Endothelial cell of umbilical vein (primary cell): Measurements from ENCODE around the gene CREB3L2. TPM values are rescaled to one million over a fixed set of nuclear protein-coding genes. Genes with fewer than 3 reads are reported as not detected.

ENCODE experiments used
- BruUV-seq: library from RNA; stranded (reverse); fragments of 400-500 nt; replicated peaks from 2 replicates; lab custom pipeline; 2021; lab: Mats Ljungman, UMichigan
- CTCF ChIA-PET: fragments of 300-600, 350-600 bp; sonication (Branson Sonifier 250); formaldehyde crosslinking; loops from one replicate; lab custom pipeline; 2021; ENCODE audit warnings: antibody characterized with exemption, inconsistent platforms; lab: Charles Lee
- POLR2A ChIA-PET: fragments of 300-600, 350-600 bp; sonication (Branson Sonifier 250); formaldehyde crosslinking; loops from one replicate; lab custom pipeline; 2021; ENCODE audit warnings: antibody characterized with exemption, inconsistent platforms; lab: Charles Lee
- DNase-seq: peaks from one replicate; pipeline ENCODE4 v3.0.0-alpha.2; 2011; ENCODE audit warnings: low read depth, low spot score
- FAIRE-seq: peaks from 2 replicates; lab custom pipeline; 2011; peaks lifted over from hg19 to GRCh38; lab: Jason Lieb, UNC
- H2AFZ ChIP-seq: 2 replicates; pipeline ENCODE4 v1.6.0; 2012; ENCODE audit warnings: low read depth, low read length, control low read depth, inconsistent platforms
- H3K27ac ChIP-seq: 2 replicates; pipeline ENCODE4 v1.5.1; 2011; ENCODE audit warnings: low read depth, mild to moderate bottlenecking, control low read depth, low read length, moderate library complexity; ENCODE audit not compliant: insufficient read depth
- H3K27me3 ChIP-seq, 2 experiments: 2 replicates each; pipeline versions ENCODE4 v1.6.0 to v1.6.1; 2011; ENCODE audit warnings: low read length in 2 of 2, mixed read lengths in 1 of 2; ENCODE audit not compliant: control insufficient read depth in 2 of 2, insufficient read depth in 2 of 2
- H3K36me3 ChIP-seq, 2 experiments: 2 replicates in 1 of 2; 3 replicates in 1 of 2; pipeline ENCODE4 v1.5.1; 2011; ENCODE audit warnings: low read length in 2 of 2, mild to moderate bottlenecking in 1 of 2, moderate library complexity in 1 of 2; ENCODE audit not compliant: control insufficient read depth in 2 of 2, insufficient read depth in 2 of 2; ENCODE audit errors: extremely low read depth in 1 of 2
- H3K4me1 ChIP-seq: 3 replicates; pipeline ENCODE4 v1.5.1; 2011; ENCODE audit warnings: mild to moderate bottlenecking, low read length; ENCODE audit not compliant: control insufficient read depth, insufficient read depth; ENCODE audit errors: extremely low read depth
- H3K4me2 ChIP-seq: 2 replicates; pipeline ENCODE4 v1.6.1; 2011; ENCODE audit warnings: low read length, control low read depth, mixed read lengths; ENCODE audit not compliant: insufficient read depth
- H3K4me3 ChIP-seq, 3 experiments: fragments of 200-600 bp in 1 of 3; sonication (generic), shearing (Covaris generic) in 1 of 3; replicated peaks in 1 of 3; 2 replicates each; pipeline ENCODE4 v1.5.1; 2011 to 2016; ENCODE audit warnings: control low read depth in 3 of 3, low read length in 3 of 3, mild to moderate bottlenecking in 2 of 3, inconsistent platforms in 1 of 3, low read depth in 1 of 3, moderate library complexity in 1 of 3; ENCODE audit not compliant: insufficient read depth in 1 of 3
- H3K79me2 ChIP-seq: 2 replicates; pipeline ENCODE4 v1.6.0; 2012; ENCODE audit warnings: low read length, inconsistent platforms; ENCODE audit not compliant: control insufficient read depth, insufficient read depth
- H3K9ac ChIP-seq: replicated peaks from 2 replicates; pipeline ENCODE3; 2011; ENCODE audit warnings: low read length, control low read depth; ENCODE audit not compliant: insufficient read depth; ENCODE audit errors: extremely low read depth
- H3K9me1 ChIP-seq: replicated peaks from 3 replicates; pipeline ENCODE4 v1.6.0; 2011; ENCODE audit warnings: mild to moderate bottlenecking, low read length; ENCODE audit not compliant: control insufficient read depth, insufficient read depth; ENCODE audit errors: extremely low read depth
- H3K9me3 ChIP-seq: replicated peaks from 2 replicates; pipeline ENCODE4 v1.5.1; 2012; ENCODE audit warnings: low read length, inconsistent platforms; ENCODE audit not compliant: control insufficient read depth, insufficient read depth
- H4K20me1 ChIP-seq: replicated peaks from 2 replicates; pipeline ENCODE3; 2011; ENCODE audit warnings: mild to moderate bottlenecking, low read length; ENCODE audit not compliant: control insufficient read depth, insufficient read depth; ENCODE audit errors: extremely low read depth
- CTCF ChIP-seq, 2 donors: IDR thresholded peaks; 1 replicate in 1 of 2; 2 replicates in 1 of 2; pipeline ENCODE4 v1.5.1; 2011; ENCODE audit warnings: low read length in 2 of 2, mild to moderate bottlenecking in 2 of 2, moderate library complexity in 2 of 2, control low read depth in 1 of 2, inconsistent platforms in 1 of 2, low read depth in 1 of 2; ENCODE audit not compliant: insufficient read depth in 1 of 2; ENCODE audit errors: extremely low read depth in 1 of 2
- EZH2 ChIP-seq: IDR thresholded peaks from 2 replicates; pipeline ENCODE4 v1.6.1; 2012; ENCODE audit warnings: borderline replicate concordance, low read depth, mild to moderate bottlenecking, moderate library complexity, low read length, inconsistent platforms; ENCODE audit not compliant: severe bottlenecking
- FOS ChIP-seq: IDR thresholded peaks from 2 replicates; pipeline ENCODE4 v1.6.1; 2011; ENCODE audit warnings: mild to moderate bottlenecking, low read length, moderate library complexity, borderline replicate concordance; ENCODE audit not compliant: insufficient read depth
- GATA2 ChIP-seq: IDR thresholded peaks from 2 replicates; pipeline ENCODE4 v1.7.0; 2011; ENCODE audit warnings: low read depth, mild to moderate bottlenecking, moderate library complexity, mixed read lengths, low read length; ENCODE audit not compliant: insufficient read length, insufficient read depth
- JUN ChIP-seq: IDR thresholded peaks from 2 replicates; pipeline ENCODE4 v1.6.1; 2011; ENCODE audit warnings: borderline replicate concordance, low read depth; ENCODE audit not compliant: insufficient read length, insufficient read depth
- MAX ChIP-seq: IDR thresholded peaks from 2 replicates; pipeline ENCODE4 v1.6.1; 2011; ENCODE audit not compliant: insufficient read depth, insufficient read length
- MYC ChIP-seq: IDR thresholded peaks from one replicate; pipeline ENCODE4 v1.6.1; 2011; ENCODE audit warnings: mild to moderate bottlenecking, low read depth, low read length
- POLR2A ChIP-seq: IDR thresholded peaks from 2 replicates; pipeline ENCODE4 v1.6.1; 2012; ENCODE audit warnings: low read depth, mild to moderate bottlenecking, control low read depth, low read length
- POLR2AphosphoS5 ChIP-seq: IDR thresholded peaks from 2 replicates; pipeline ENCODE4 v1.6.1; 2012; ENCODE audit warnings: low read depth, mild to moderate bottlenecking, control low read depth, low read length, moderate library complexity; ENCODE audit not compliant: insufficient read depth
- dilution Hi-C: fragments of 300-500 bp; cut with MboI; formaldehyde crosslinking; loops from one replicate; pipeline ENCODE4 v1.15.0; 2019; ENCODE audit warnings: low sequenced_read_pairs; ENCODE audit not compliant: extremely low pct_ligation_motif_present
- intact Hi-C: fragments of 100-400 bp; cut with micrococcal nuclease; formaldehyde crosslinking; loops from one replicate; pipeline ENCODE4 v1.10.0; 2022
- polyA plus RNA-seq, 4 experiments: library from polyadenylated mRNA; depleted of rRNA in 3 of 4; stranded (reverse) in 3 of 4; unstranded in 1 of 4; fragments of >200 nt; gene quantifications; 2 replicates each; pipeline versions ENCODE4 v1.2.1 to v1.2.3, GENCODE V29; 2011 to 2012; ENCODE audit warnings: missing spikeins in 1 of 4
- total RNA-seq: library from RNA; stranded (reverse); gene quantifications from 2 replicates; pipeline ENCODE4 v1.2.3, GENCODE V29; 2021

Gene CREB3L2
- total and polyA plus RNA-seq, 2 donors (not counting 3 experiments of a cell fraction or from before 2014, with no cell fraction given), result 32.1 to 93.4 TPM

GRCh38 chr7:137870078-137870477 lies 131.8 kb downstream of the CREB3L2 start:
- Histone ChIP-seq H2AFZ (no peak overlapping the region), H3K27ac (no peak overlapping the region), H3K9me3 (no peaks in the 10 kb centered on the region), H3K4me2 (no peak overlapping the region), H3K4me1 (peaks cover 6% of the 10 kb centered on the region), H3K79me2 (no peaks in the 10 kb centered on the region), H3K27me3 (no peaks in the 10 kb centered on the region), H3K36me3 (peaks cover 11 to 13% of the 10 kb centered on the region in 2 experiments), H3K9me1 (no peaks in the 10 kb centered on the region), H4K20me1 (no peaks in the 10 kb centered on the region), H3K4me3 (no peak overlapping the region), H3K9ac (no peak overlapping the region)
- BruUV-seq, result no TSS peak
- CTCF ChIA-PET, result interaction anchor here (1.2 to 1.4 kb wide), 3 partner anchors 12 to 139 kb away, joined by 3 to 4 read pairs (median 3); no protein-coding TSS in a partner anchor
- intact Hi-C loops (no loop called here), dilution Hi-C loops (no loop called here)
- POLR2A ChIA-PET, result no interaction called here
- FAIRE-seq, result no peak
- TF ChIP-seq EZH2, result no peak
- no peak for TF ChIP-seq MAX
- TF ChIP-seq GATA2, result no peak
- no peak for TF ChIP-seq MYC
- TF ChIP-seq FOS, result no peak
- TF ChIP-seq JUN, result no peak
- no peak for TF ChIP-seq CTCF (IDR thresholded peaks at IDR 0.05; ENCODE audit: extremely low read depth in 1 of 2, insufficient read depth in 1 of 2, low read depth in 1 of 2, low read length in 2 of 2)
- no peak for TF ChIP-seq POLR2A
- TF ChIP-seq POLR2AphosphoS5, result no peak
- no peak for DNase-seq
